T-helper 17 cell (primary cell): ENCODE data around the gene LYZL2. TPM values are rescaled to one million over a fixed set of nuclear protein-coding genes. Genes with fewer than 3 reads are reported as not detected.
A peak's percentile ranks its signal among the peaks of the same experiment; 100 is the strongest.
"Not testable (repeated sequence)": the region's sequence is repeated elsewhere in the genome, so short reads cannot be mapped to it uniquely, and the experiment has no call there.

Experiments
- ATAC-seq: fragments of 150-1000 bp; cut with Tn5 transposase; 2 replicates; pipeline ENCODE4 v1.10.0; 2021; ENCODE audit warnings: mild to moderate bottlenecking, moderate library complexity
- DNase-seq, 3 donors: peaks; one replicate each; pipeline versions ENCODE4 v3.0.0 to v3.0.0-alpha.2; 2020 to 2021
- H3K9me3 ChIP-seq: one replicate; pipeline ENCODE4 v1.7.0; 2013; ENCODE audit warnings: low read length, mild to moderate bottlenecking; ENCODE audit not compliant: control insufficient read depth, poor library complexity, severe bottlenecking
- H3K27ac Mint-ChIP-seq: one replicate; pipeline ENCODE4 v1.8.0; 2022; ENCODE audit warnings: mild to moderate bottlenecking, moderate library complexity, mixed read lengths
- H3K27me3 Mint-ChIP-seq: one replicate; pipeline ENCODE4 v1.8.0; 2022; ENCODE audit warnings: mixed read lengths
- H3K36me3 Mint-ChIP-seq: one replicate; pipeline ENCODE4 v1.8.0; 2022; ENCODE audit warnings: low read depth, mixed read lengths
- H3K4me1 Mint-ChIP-seq: one replicate; pipeline ENCODE4 v1.8.0; 2022; ENCODE audit warnings: mild to moderate bottlenecking, mixed read lengths
- H3K4me3 Mint-ChIP-seq: one replicate; pipeline ENCODE4 v1.8.0; 2022; ENCODE audit warnings: mild to moderate bottlenecking, moderate library complexity, mixed read lengths
- total RNA-seq, 4 donors: library from RNA in 2 of 4; stranded (reverse) in 2 of 4; gene quantifications; one replicate each; pipeline ENCODE4 v1.2.3 and lab custom pipeline; 2022 to 2026

Gene LYZL2
- total RNA-seq, 2 donors from 2014 or later, result not detected

GRCh38 chr10:30655001-30655400, 25.4 kb upstream of the LYZL2 start:
- not testable (repeated sequence) for H3K4me3 Mint-ChIP-seq, H3K4me1 Mint-ChIP-seq, H3K9me3 ChIP-seq, H3K27ac Mint-ChIP-seq, H3K36me3 Mint-ChIP-seq, DNase-seq, ATAC-seq
- H3K27me3 Mint-ChIP-seq, result peaks cover 70% of the 10 kb centered on the region

- not testable (repeated sequence) for H3K36me3 Mint-ChIP-seq, H3K4me3 Mint-ChIP-seq, H3K27ac Mint-ChIP-seq, H3K9me3 ChIP-seq, H3K4me1 Mint-ChIP-seq, DNase-seq, ATAC-seq
- peaks cover 73% of the 10 kb centered on the region for H3K27me3 Mint-ChIP-seq
Measured at GRCh38 chr10:30651470-30652397, 22.2 kb upstream of the LYZL2 start.

- no peak overlapping the region for H3K27ac Mint-ChIP-seq
- peaks cover 6% of the 10 kb centered on the region for H3K4me1 Mint-ChIP-seq
- H3K4me3 Mint-ChIP-seq, result no peak overlapping the region
- peaks cover 80% of the 10 kb centered on the region for H3K27me3 Mint-ChIP-seq
- no peaks in the 10 kb centered on the region for H3K9me3 ChIP-seq
- peaks cover 3% of the 10 kb centered on the region for H3K36me3 Mint-ChIP-seq
- no peak for DNase-seq
- no peak for ATAC-seq
Measured at GRCh38 chr10:30647089-30647488, 17.5 kb upstream of the LYZL2 start.

GRCh38 chr10:30645340-30645827, 15.8 kb upstream of the LYZL2 start:
- ATAC-seq (no peak), DNase-seq (no peak)
- Mint-ChIP-seq H3K4me3 (no peak overlapping the region), H3K4me1 (peaks cover 6% of the 10 kb centered on the region), H3K27me3 (peaks cover 74% of the 10 kb centered on the region), H3K27ac (no peak overlapping the region), H3K36me3 (peaks cover 3% of the 10 kb centered on the region)
- no peaks in the 10 kb centered on the region for H3K9me3 ChIP-seq

DNA sequence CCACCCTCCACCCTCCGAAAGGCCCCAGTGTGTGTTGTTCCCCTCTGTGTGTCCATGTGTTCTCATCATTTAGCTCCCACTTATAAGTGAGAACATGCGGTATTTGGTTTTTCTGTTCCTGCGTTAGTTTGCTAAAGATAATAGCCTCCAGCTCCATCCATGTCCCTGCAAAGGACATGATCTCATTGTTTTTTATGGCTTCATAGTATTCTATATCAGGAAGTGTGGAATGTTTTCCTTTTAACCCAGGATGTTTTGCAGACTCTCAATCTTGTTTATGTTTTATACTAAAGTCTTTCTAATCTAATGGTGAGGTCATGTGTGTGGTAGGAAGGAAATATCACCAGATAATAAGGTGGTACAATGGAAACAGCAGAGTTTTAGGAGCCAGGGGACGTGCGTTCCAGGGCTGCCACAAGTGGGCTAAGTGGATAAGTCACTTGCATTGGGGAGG, 14.9 kb upstream of the LYZL2 start:
- not testable (repeated sequence) for H3K4me1 Mint-ChIP-seq, H3K4me3 Mint-ChIP-seq, H3K36me3 Mint-ChIP-seq, H3K9me3 ChIP-seq, H3K27ac Mint-ChIP-seq, ATAC-seq, DNase-seq
- peaks cover 75% of the 10 kb centered on the region for H3K27me3 Mint-ChIP-seq

GRCh38 chr10:30643557-30644199, 14.1 kb upstream of the LYZL2 start:
- ATAC-seq, H3K4me3 Mint-ChIP-seq, H3K4me1 Mint-ChIP-seq, H3K9me3 ChIP-seq, H3K36me3 Mint-ChIP-seq, H3K27ac Mint-ChIP-seq, DNase-seq: not testable (repeated sequence)
- peaks cover 72% of the 10 kb centered on the region for H3K27me3 Mint-ChIP-seq

- H3K4me1 Mint-ChIP-seq, H3K4me3 Mint-ChIP-seq, DNase-seq, H3K27ac Mint-ChIP-seq, H3K36me3 Mint-ChIP-seq, H3K9me3 ChIP-seq, ATAC-seq: not testable (repeated sequence)
- peaks cover 68% of the 10 kb centered on the region for H3K27me3 Mint-ChIP-seq
Measured at GRCh38 chr10:30642856-30643255, 13.3 kb upstream of the LYZL2 start.

GRCh38 chr10:30639946-30640786, 10.6 kb upstream of the LYZL2 start:
- peaks cover 63% of the 10 kb centered on the region for H3K27me3 Mint-ChIP-seq
- DNase-seq (no peak), ATAC-seq (peak; percentile 50)
- H3K36me3 Mint-ChIP-seq, result no peaks in the 10 kb centered on the region
- no peaks in the 10 kb centered on the region for H3K9me3 ChIP-seq
- H3K4me3 Mint-ChIP-seq, result no peak overlapping the region
- peaks cover 2% of the 10 kb centered on the region for H3K4me1 Mint-ChIP-seq
- H3K27ac Mint-ChIP-seq, result no peak overlapping the region

GRCh38 chr10:30637881-30638467, 8.4 kb upstream of the LYZL2 start:
- H3K4me1 Mint-ChIP-seq, result peaks cover 2% of the 10 kb centered on the region
- H3K9me3 ChIP-seq, result no peaks in the 10 kb centered on the region
- H3K36me3 Mint-ChIP-seq, result no peaks in the 10 kb centered on the region
- H3K4me3 Mint-ChIP-seq, result no peak overlapping the region
- ATAC-seq (no peak), DNase-seq (no peak)
- peaks cover 62% of the 10 kb centered on the region for H3K27me3 Mint-ChIP-seq
- H3K27ac Mint-ChIP-seq, result no peak overlapping the region

- H3K27me3 Mint-ChIP-seq, result peaks cover 40% of the 10 kb centered on the region
- no peaks in the 10 kb centered on the region for H3K4me1 Mint-ChIP-seq
- no peak overlapping the region for H3K4me3 Mint-ChIP-seq
- no peaks in the 10 kb centered on the region for H3K36me3 Mint-ChIP-seq
- DNase-seq (no peak), ATAC-seq (no peak)
- no peak overlapping the region for H3K27ac Mint-ChIP-seq
- no peaks in the 10 kb centered on the region for H3K9me3 ChIP-seq
Measured at GRCh38 chr10:30631188-30631587, 1.6 kb upstream of the LYZL2 start.

GRCh38 chr10:30630571-30630970, 1.0 kb upstream of the LYZL2 start:
- no peaks in the 10 kb centered on the region for H3K9me3 ChIP-seq
- Mint-ChIP-seq H3K4me3 (no peak overlapping the region), H3K27me3 (peaks cover 34% of the 10 kb centered on the region), H3K27ac (no peak overlapping the region), H3K36me3 (no peaks in the 10 kb centered on the region), H3K4me1 (no peaks in the 10 kb centered on the region)
- DNase-seq (no peak), ATAC-seq (no peak)

- H3K4me3 Mint-ChIP-seq, H3K36me3 Mint-ChIP-seq, H3K27ac Mint-ChIP-seq, H3K4me1 Mint-ChIP-seq, H3K9me3 ChIP-seq, ATAC-seq, DNase-seq: not testable (repeated sequence)
- peaks cover 32% of the 10 kb centered on the region for H3K27me3 Mint-ChIP-seq
Measured at GRCh38 chr10:30628576-30628975, 977 bp downstream of the LYZL2 start.
